ENCODE measurements around the gene SRGAP3.

GRCh38 chr3:8942746-8943488 lies 306.5 kb downstream of the SRGAP3 start:
- no peak for TF ChIP-seq EZH2phosphoT487 (IDR thresholded peaks at IDR 0.05; ENCODE audit: insufficient read depth, low read depth)
- TF ChIP-seq EZH2 (IDR thresholded peaks at IDR 0.05; ENCODE audit: insufficient read depth, poor library complexity, severe bottlenecking): no peak
